ENCODE results near the gene HMCN2.

Gene HMCN2

GRCh38 chr9:130305381-130305780 is 39.8 kb downstream of the HMCN2 start:
- FAIRE-seq (no peak), DNase-seq (ENCODE audit: insufficient read length, low spot score) (no peak)

DNA sequence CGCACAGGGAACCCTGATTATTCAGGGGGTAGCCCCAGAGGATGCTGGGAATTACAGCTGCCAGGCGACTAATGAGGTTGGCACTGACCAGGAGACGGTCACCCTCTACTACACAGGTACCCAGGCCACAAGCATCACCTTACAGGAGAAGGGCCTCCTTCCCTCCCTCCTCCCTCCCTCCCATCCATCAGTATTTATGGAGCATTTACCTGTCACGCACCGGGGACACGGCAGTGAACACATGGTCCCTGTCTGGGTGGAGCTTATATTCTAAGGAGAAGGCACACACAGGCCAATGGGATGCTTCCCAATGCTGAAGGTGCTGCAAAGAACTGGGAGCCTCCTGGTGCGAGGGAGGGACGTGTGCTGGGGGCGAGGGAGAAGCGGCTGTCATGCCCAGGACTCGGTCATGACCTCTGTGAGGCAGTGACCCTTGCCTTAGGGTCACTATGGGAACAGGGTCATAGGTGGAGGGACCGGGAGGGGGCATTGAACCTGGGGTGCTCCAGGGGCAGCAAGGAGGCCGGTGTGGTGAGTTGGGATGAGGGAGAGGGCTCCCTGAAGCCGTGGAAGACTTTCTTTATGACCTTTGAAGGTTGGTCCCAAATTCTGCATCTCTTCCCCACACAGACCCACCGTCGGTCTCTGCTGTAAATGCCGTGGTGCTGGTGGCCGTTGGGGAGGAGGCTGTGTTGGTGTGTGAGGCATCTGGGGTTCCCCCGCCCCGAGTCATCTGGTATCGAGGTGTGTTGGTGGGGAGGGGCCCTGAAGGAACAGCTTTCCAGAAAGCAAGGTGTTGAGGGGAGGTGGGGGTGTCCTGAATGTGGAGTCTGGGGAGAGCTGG is 41.5 kb downstream of the HMCN2 start:
- no peak for FAIRE-seq
- no peak for DNase-seq (ENCODE audit: insufficient read length, low spot score)

- DNase-seq (ENCODE audit: insufficient read length, low spot score) = no peak
- FAIRE-seq = no peak
Observed at GRCh38 chr9:130307667-130307943, 42.0 kb downstream of the HMCN2 start.

DNA sequence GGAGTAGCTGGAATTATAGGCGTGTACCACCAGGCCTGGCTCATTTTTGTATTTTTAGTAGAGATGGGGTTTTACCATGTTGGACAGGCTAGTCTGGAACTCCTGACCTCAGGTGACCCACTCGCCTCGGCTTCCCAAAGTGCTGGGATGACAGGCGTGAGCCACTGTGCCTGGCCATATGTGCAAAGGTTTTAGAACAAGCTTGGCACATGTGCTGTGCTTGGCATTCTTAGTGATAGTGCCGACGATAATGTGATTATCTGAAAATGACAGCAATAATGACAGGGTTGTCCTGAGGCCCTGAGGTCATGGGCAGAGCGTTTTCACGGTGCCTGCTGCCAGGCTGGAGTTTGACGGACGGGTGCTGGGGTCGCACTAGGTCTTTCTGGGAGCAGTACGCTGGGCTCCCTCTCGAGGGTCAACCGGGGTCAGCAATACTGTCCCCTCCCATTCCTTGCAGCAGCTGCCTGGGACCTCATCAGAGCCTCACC is 42.6 kb downstream of the HMCN2 start:
- DNase-seq (ENCODE audit: insufficient read length, low spot score) (no peak), FAIRE-seq (no peak)

DNA sequence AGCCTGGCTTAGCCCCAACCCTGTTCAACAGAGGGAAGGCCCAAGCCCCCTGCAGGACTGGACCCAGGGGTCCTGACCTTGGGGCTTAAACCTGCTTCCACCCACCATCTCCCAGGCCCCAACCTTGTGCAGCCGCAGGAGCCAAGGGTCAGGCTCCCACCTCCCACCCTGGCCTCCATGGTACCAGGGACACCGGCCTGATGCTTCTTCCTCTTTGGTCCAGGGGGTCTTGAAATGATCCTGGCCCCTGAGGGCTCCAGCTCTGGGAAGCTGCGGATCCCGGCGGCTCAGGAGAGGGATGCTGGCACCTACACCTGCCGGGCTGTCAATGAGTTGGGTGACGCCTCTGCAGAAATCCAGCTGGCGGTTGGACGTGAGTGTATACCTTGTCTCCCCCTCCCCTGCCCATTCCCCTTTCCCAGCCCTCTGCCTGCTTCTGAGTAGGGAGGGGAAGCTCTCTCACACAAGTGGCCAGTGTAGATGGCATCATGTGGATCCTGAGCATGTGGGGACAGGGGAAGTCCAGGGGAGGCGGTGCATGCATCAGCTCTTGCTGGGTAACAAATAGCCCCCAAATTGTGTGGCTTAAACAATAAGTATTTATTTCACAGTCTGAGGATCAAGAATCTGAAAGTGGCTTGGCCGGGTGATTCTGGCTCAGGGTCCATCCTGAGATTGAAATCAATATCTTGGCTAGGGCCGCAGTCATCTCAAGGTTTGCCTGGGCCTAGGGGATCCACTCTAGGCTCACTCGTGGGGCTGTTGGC is 44.3 kb downstream of the HMCN2 start:
- FAIRE-seq (no peak), DNase-seq (ENCODE audit: insufficient read length, low spot score) (no peak)

- no peak for DNase-seq (ENCODE audit: insufficient read length, low spot score)
- no peak for FAIRE-seq
Observed at GRCh38 chr9:130310456-130310855, 44.9 kb downstream of the HMCN2 start.

- no peak for FAIRE-seq
- no peak for DNase-seq (ENCODE audit: insufficient read length, low spot score)
Observed at GRCh38 chr9:130311003-130311402, 45.4 kb downstream of the HMCN2 start.

DNA sequence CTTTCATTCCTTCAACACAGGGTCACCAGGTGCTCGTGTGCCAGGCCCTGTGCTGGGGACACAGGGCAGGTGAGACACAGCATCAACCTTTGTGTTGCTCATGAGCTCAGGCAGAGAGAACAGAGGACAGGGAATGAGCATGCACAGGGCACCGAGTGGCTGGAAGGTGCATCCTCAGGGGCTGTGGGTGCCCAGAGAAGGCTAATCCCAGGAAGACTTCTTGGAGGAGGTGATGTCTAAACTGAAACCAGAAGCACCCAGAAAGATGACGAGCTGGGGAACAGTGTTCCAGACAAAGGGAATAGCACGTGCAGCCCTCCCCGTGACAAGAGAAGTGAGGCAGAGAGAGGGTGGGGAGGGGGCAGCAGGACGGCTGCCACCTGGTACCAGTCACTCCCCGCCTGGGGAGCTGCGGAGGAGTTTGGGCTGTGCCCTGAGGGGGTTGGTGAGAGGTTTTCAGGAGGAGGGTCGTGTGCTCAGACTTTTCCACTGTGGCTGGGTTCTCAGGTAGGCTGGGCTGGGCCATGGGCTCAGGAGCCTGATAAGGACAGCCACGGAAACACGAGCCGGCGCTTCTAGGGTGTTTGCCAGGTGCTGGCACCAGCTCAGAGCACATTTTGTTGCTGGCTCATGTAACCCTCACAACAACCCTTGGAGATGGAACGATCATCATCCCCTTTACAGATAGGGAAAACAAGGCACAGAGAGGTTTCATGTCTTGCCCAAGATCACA is 46.0 kb downstream of the HMCN2 start:
- FAIRE-seq (no peak), DNase-seq (ENCODE audit: insufficient read length, low spot score) (no peak)

GRCh38 chr9:130313103-130313858 is 47.7 kb downstream of the HMCN2 start:
- DNase-seq (ENCODE audit: insufficient read length, low spot score) = no peak
- FAIRE-seq = no peak

- FAIRE-seq = no peak
- DNase-seq (ENCODE audit: insufficient read length, low spot score) = no peak
Observed at GRCh38 chr9:130315446-130316226, 50.1 kb downstream of the HMCN2 start.

DNA sequence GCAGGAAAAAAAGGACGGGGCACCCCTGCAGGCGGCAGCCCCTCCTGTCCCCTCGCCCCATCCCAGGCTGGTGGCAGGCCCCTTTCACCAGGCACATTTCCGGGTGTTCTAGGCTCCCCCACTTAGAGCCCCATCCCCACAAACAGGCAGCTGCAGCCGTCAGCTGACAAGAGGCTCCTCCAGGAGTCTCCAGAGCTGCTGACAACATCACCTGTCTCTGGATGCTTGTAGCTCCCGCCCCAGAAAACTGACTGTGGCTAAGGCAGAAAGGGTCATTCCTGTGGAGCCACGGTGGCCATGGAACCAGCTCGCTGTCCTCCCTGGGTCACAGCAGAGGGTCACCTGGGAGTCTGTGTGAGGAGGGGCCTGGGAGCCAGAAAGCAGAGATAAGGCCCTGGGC is 50.9 kb downstream of the HMCN2 start:
- FAIRE-seq (no peak), DNase-seq (ENCODE audit: insufficient read length, low spot score) (no peak)

- FAIRE-seq (no peak), DNase-seq (ENCODE audit: insufficient read length, low spot score) (no peak)
Observed at GRCh38 chr9:130319300-130319699, 53.7 kb downstream of the HMCN2 start.

DNA sequence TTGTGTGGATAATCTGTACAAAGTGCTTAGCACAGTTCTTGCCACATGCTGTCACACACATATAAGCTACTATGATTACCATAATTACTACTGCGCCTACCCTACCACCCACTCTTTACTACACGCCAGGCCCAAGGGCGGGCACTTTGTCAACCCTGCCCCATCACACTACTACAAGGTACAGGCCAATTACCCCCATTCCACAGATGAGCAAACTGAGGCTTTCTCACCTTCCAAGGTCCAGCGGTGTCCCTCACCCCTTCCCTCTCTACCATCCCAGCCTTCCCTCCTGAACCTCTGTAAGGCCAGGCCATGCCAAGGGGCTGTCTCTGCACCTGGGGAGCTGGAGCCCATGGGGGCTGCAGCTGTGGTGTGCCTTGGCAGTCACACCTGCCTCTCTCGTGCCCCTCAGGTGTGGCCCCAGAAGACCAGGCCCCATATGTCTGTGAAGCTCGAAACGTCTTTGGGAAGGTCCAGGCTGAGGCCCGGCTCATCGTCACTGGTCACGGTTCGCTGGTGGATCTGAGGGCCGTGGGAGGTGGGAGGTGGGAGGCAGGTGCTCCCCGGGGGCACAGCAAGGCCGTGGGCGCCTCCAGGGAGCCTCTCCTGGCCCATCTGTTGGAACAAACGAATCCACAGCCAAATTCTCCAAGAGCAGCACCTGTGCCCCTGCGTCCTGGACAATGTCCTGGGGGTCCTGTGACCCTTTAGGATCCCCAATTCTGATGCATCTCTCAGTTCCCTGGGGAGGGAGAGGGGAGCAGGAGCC is 54.6 kb downstream of the HMCN2 start:
- FAIRE-seq (no peak), DNase-seq (ENCODE audit: insufficient read length, low spot score) (no peak)

- FAIRE-seq (no peak), DNase-seq (ENCODE audit: insufficient read length, low spot score) (no peak)
Observed at GRCh38 chr9:130320723-130321481, 55.3 kb downstream of the HMCN2 start.

DNA sequence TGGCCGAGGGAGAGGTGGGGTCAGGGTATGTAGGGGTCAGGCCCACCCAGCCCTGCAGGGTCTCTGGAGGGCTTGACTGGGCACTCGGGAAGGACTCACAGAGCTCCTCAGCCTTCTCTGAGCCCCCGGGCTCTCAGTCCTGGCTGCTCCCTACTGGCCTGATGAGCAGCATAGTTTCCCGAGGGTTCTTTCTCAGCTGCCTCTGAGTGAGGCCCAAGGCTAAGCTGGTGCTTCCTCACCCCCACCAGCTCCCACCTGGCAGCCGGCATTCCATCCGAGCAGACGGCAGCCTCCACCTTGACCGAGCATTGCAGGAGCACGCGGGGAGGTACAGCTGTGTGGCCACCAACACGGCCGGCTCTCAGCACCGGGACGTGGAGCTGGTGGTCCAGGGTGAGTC is 56.0 kb downstream of the HMCN2 start:
- FAIRE-seq (no peak), DNase-seq (ENCODE audit: insufficient read length, low spot score) (no peak)

DNA sequence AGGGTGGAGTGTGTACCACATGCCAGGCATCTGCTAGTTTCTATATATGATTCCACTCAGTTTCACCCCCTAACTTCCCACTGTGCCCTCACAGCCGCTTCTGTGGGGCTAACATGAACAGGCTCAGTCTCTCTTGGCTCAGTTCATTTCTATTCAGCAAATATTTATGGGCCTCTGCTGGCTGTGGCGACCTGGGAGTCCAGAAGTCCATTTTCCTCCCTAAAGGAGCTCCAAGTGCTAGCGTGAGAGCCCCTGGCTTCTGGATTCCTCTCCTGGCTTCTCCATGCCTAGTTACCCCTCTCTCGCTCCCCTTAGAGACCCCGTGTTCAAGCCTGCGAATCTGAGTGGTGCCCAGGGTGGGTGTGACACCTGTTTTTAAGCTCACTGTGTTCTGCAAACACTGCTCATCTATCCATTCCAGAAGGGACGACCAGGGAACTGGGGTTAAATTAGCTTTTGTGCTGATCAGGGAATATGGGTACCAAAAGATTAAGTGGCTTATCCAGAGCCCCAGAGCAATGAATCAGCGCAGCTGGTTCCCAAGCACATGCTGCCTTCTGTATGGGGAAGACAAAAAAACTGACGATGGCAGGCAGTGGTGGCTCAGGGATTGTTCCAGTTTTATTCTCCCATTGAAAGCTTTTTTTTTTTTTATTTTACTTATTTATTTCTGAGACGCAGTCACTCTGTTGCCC is 57.6 kb downstream of the HMCN2 start:
- FAIRE-seq = no peak
- no peak for DNase-seq (ENCODE audit: insufficient read length, low spot score)

DNA sequence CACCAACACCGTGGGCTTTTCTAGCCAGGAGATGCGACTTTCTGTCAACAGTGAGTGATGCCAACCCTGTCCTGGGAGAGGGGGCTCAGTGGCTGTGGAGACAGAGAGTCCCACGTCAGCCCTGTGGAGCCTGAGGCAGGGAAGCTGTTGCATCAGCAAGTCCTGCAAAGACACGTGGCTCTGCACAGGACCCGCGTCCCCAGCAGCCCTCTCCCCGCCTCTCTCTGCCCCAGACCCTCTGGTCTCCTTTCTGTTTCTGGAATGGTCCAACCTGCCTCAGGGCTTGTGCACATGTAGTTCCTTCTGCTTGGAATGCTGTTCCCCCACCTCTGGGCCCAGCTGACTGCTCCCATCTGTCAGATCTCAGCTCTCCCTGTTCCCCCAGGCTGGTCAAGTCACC is 60.4 kb downstream of the HMCN2 start:
- FAIRE-seq = no peak
- DNase-seq (ENCODE audit: insufficient read length, low spot score) = no peak

Measured in GM19239 (cell line).